Right renal pelvis (tissue), 4 donors: ENCODE measurements around the gene RGS13. TPM values are rescaled to one million over a fixed set of nuclear protein-coding genes. Genes with fewer than 3 reads are reported as not detected.

Experiments
- polyA plus RNA-seq, 4 donors: library from polyadenylated mRNA; unstranded; fragments of 120-200 nt; gene quantifications; one replicate each; pipeline ENCODE4 v1.2.1, GENCODE V29; 2013; ENCODE audit not compliant: insufficient read length in 4 of 4

RGS13 gene
- polyA plus RNA-seq, 4 donors: not detected

Other genes starting within 250 kb of the RGS13 start
- 1 to 10 TPM; 2.0 to 8.5 (median 2.6) TPM for gene RGS1, start 60.4 kb upstream of the RGS13 start, polyA plus RNA-seq
- 10 to 100 TPM; 35.4 to 40.7 (median 35.9) TPM for gene RGS2, start 172.9 kb downstream of the RGS13 start, polyA plus RNA-seq